Measurements from ENCODE around the gene HEXB. TPM values are rescaled to one million over a fixed set of nuclear protein-coding genes. Genes with fewer than 3 reads are reported as not detected.

Gene HEXB
- total and polyA plus RNA-seq, 9 of the 15 experiments (the other 6 are each of a cell fraction or from before 2014, with no cell fraction given), result 22.9 to 158 (median 108) TPM

- Histone ChIP-seq H3K9me3 (replicated peaks; ENCODE audit: control insufficient read depth, insufficient read depth, low read depth, low read length) (no peaks in the 10 kb centered on the region), H3K4me1 (replicated peaks in 1 of 2; ENCODE audit: control insufficient read depth in 2 of 2, insufficient read depth in 2 of 2, low read length in 2 of 2) (no peaks in the 10 kb centered on the region), H3K27me3 (ENCODE audit: control insufficient read depth in 2 of 2, insufficient read depth in 2 of 2, low read length in 2 of 2) (no peaks in the 10 kb centered on the region), H3K4me3 (no peak overlapping the region), H3K79me2 (ENCODE audit: control insufficient read depth, insufficient read depth, low read length) (no peaks in the 10 kb centered on the region), H4K20me1 (replicated peaks; ENCODE audit: control insufficient read depth, insufficient read depth, low read length) (no peaks in the 10 kb centered on the region), H3K9me1 (ENCODE audit: control insufficient read depth, insufficient read depth, low read length) (no peaks in the 10 kb centered on the region), H3K36me3 (ENCODE audit: control insufficient read depth, insufficient read depth, low read length) (peaks cover 86% of the 10 kb centered on the region), H2AFZ (ENCODE audit: low read depth, low read length) (no peak overlapping the region), H3K27ac (ENCODE audit: extremely low read depth, low read depth, low read length) (no peak overlapping the region), H3K4me2 (ENCODE audit: insufficient read depth, low read length) (no peak overlapping the region), H3K9ac (ENCODE audit: insufficient read depth in 1 of 2, low read depth in 2 of 2, low read length in 2 of 2) (no peak overlapping the region)
- no peak for DNase-seq (ENCODE audit: extremely low read depth in 1 of 4, low spot score in 3 of 4)
- FAIRE-seq, result no peak
- POLR2A ChIA-PET, result no interaction called here
- CTCF ChIA-PET (ENCODE audit: low intra/inter-chr PET ratio), result no interaction called here
- in situ Hi-C loops (cut with MboI) (no loop called here), intact Hi-C loops (cut with micrococcal nuclease) (no loop called here)
- ATAC-seq, result no peak
- 81% methylated on average over 1 of the region's 1 CpG for WGBS (ENCODE audit: insufficient coverage, low coverage, missing lambda C conversion rate)
- BruUV-seq (replicated peaks), result no TSS peak
- TF ChIP-seq HDAC1 (IDR thresholded peaks at IDR 0.05) (no peak), BHLHE40 (IDR thresholded peaks at IDR 0.05; ENCODE audit: low read length) (no peak), MGA (IDR thresholded peaks at IDR 0.05) (no peak), ZNF717 (CRISPR knock-in tag; IDR thresholded peaks at IDR 0.05) (no peak), TAL1 (IDR thresholded peaks at IDR 0.05) (no peak), PCBP1 (IDR thresholded peaks at IDR 0.05; ENCODE audit: low read depth, low read length, poor library complexity, severe bottlenecking) (no peak), FUS (optimal IDR thresholded peaks at IDR 0.05; ENCODE audit: low read depth, low read length) (no peak), NFIX (CRISPR knock-in tag; IDR thresholded peaks at IDR 0.05; ENCODE audit: low read depth) (no peak), FOXA1 (IDR thresholded peaks at IDR 0.05; ENCODE audit: borderline replicate concordance) (no peak), MTF1 (CRISPR knock-in tag; IDR thresholded peaks at IDR 0.05; ENCODE audit: borderline replicate concordance) (no peak), SUPT5H (IDR thresholded peaks at IDR 0.05) (no peak), PHTF2 (CRISPR knock-in tag; IDR thresholded peaks at IDR 0.05) (no peak), LARP7 (IDR thresholded peaks at IDR 0.05) (no peak), ESRRA (IDR thresholded peaks at IDR 0.05; ENCODE audit: borderline replicate concordance, low read depth) (no peak), ZBTB1 (CRISPR knock-in tag; IDR thresholded peaks at IDR 0.05; ENCODE audit: borderline replicate concordance, low read depth) (no peak)
These were observed 37.2 kb downstream of the HEXB start for GRCh38 chr5:74722271-74722670.
